Central memory CD8-positive, alpha-beta T cell (primary cell): ENCODE data around the gene HPCAL4.

ENCODE experiments used
- ATAC-seq: fragments of 150-1000 bp; cut with Tn5 transposase; replicated peaks from 2 replicates; pipeline ENCODE4 v1.10.0; 2022; ENCODE audit warnings: mild to moderate bottlenecking, moderate FRiP score, moderate number of reproducible peaks; ENCODE audit not compliant: poor library complexity, severe bottlenecking; ENCODE audit errors: extremely low read depth
- DNase-seq, 2 donors: peaks; one replicate each; pipeline ENCODE4 v3.0.0; 2021; ENCODE audit warnings: low spot score in 2 of 2
- H3K27ac Mint-ChIP-seq: one replicate; pipeline ENCODE4 v1.8.0; 2022; ENCODE audit warnings: low read depth, mild to moderate bottlenecking, moderate library complexity, mixed read lengths
- H3K27me3 Mint-ChIP-seq: one replicate; pipeline ENCODE4 v1.8.0; 2022; ENCODE audit warnings: mixed read lengths
- H3K36me3 Mint-ChIP-seq: one replicate; pipeline ENCODE4 v1.8.0; 2022; ENCODE audit warnings: mild to moderate bottlenecking, moderate library complexity, mixed read lengths; ENCODE audit not compliant: insufficient read depth
- H3K4me1 Mint-ChIP-seq: one replicate; pipeline ENCODE4 v1.8.0; 2022; ENCODE audit warnings: mixed read lengths
- H3K4me3 Mint-ChIP-seq: one replicate; pipeline ENCODE4 v1.8.0; 2022; ENCODE audit warnings: mild to moderate bottlenecking, moderate library complexity, mixed read lengths
- H3K9me3 Mint-ChIP-seq: one replicate; pipeline ENCODE4 v1.8.0; 2022; ENCODE audit warnings: mixed read lengths

Gene HPCAL4

GRCh38 chr1:39668894-39669293 lies 22.3 kb downstream of the HPCAL4 start:
- DNase-seq (no peak), ATAC-seq (no peak)
- no peaks in the 10 kb centered on the region for H3K4me1 Mint-ChIP-seq
- no peaks in the 10 kb centered on the region for H3K9me3 Mint-ChIP-seq
- peaks cover 46% of the 10 kb centered on the region for H3K27me3 Mint-ChIP-seq
- no peak overlapping the region for H3K4me3 Mint-ChIP-seq
- H3K27ac Mint-ChIP-seq, result no peak overlapping the region
- H3K36me3 Mint-ChIP-seq, result no peaks in the 10 kb centered on the region

- Mint-ChIP-seq H3K27me3 (peaks cover 38% of the 10 kb centered on the region), H3K27ac (no peak overlapping the region), H3K4me1 (no peaks in the 10 kb centered on the region), H3K9me3 (no peaks in the 10 kb centered on the region), H3K4me3 (no peak overlapping the region), H3K36me3 (no peaks in the 10 kb centered on the region)
- no peak for DNase-seq
- no peak for ATAC-seq
These were observed 23.1 kb downstream of the HPCAL4 start for GRCh38 chr1:39668111-39668510.

- no peak for DNase-seq
- H3K27ac Mint-ChIP-seq, result no peak overlapping the region
- H3K9me3 Mint-ChIP-seq, result no peaks in the 10 kb centered on the region
- H3K4me1 Mint-ChIP-seq, result no peaks in the 10 kb centered on the region
- no peak for ATAC-seq
- no peaks in the 10 kb centered on the region for H3K36me3 Mint-ChIP-seq
- no peak overlapping the region for H3K4me3 Mint-ChIP-seq
- peaks cover 30% of the 10 kb centered on the region for H3K27me3 Mint-ChIP-seq
These were observed 24.5 kb downstream of the HPCAL4 start for GRCh38 chr1:39666772-39667171.

GRCh38 chr1:39663559-39663958 lies 27.7 kb downstream of the HPCAL4 start:
- H3K27ac Mint-ChIP-seq, result no peak overlapping the region
- peaks cover 7% of the 10 kb centered on the region for H3K27me3 Mint-ChIP-seq
- no peaks in the 10 kb centered on the region for H3K4me1 Mint-ChIP-seq
- ATAC-seq, result no peak
- DNase-seq, result no peak
- no peaks in the 10 kb centered on the region for H3K36me3 Mint-ChIP-seq
- no peak overlapping the region for H3K4me3 Mint-ChIP-seq
- no peaks in the 10 kb centered on the region for H3K9me3 Mint-ChIP-seq

- Mint-ChIP-seq H3K4me3 (no peak overlapping the region), H3K27ac (no peak overlapping the region), H3K27me3 (peaks cover under 1% of the 10 kb centered on the region), H3K9me3 (no peaks in the 10 kb centered on the region), H3K4me1 (peaks cover 4% of the 10 kb centered on the region), H3K36me3 (no peaks in the 10 kb centered on the region)
- no peak for ATAC-seq
- no peak for DNase-seq
These were observed 28.4 kb downstream of the HPCAL4 start for GRCh38 chr1:39662861-39663260.

GRCh38 chr1:39659538-39659937 lies 31.7 kb downstream of the HPCAL4 start:
- no peak overlapping the region for H3K4me3 Mint-ChIP-seq
- no peak overlapping the region for H3K27ac Mint-ChIP-seq
- no peak for ATAC-seq
- no peaks in the 10 kb centered on the region for H3K9me3 Mint-ChIP-seq
- H3K36me3 Mint-ChIP-seq, result no peaks in the 10 kb centered on the region
- H3K4me1 Mint-ChIP-seq, result peaks cover 7% of the 10 kb centered on the region
- no peaks in the 10 kb centered on the region for H3K27me3 Mint-ChIP-seq
- DNase-seq, result no peak

GRCh38 chr1:39659110-39659509 lies 32.1 kb downstream of the HPCAL4 start:
- H3K27me3 Mint-ChIP-seq, result peaks cover 3% of the 10 kb centered on the region
- no peaks in the 10 kb centered on the region for H3K9me3 Mint-ChIP-seq
- no peak for ATAC-seq
- H3K4me3 Mint-ChIP-seq, result no peak overlapping the region
- H3K27ac Mint-ChIP-seq, result no peak overlapping the region
- H3K36me3 Mint-ChIP-seq, result no peaks in the 10 kb centered on the region
- no peak for DNase-seq
- peaks cover 7% of the 10 kb centered on the region for H3K4me1 Mint-ChIP-seq

GRCh38 chr1:39657923-39658485 lies 33.2 kb downstream of the HPCAL4 start:
- peak; percentile 72 for ATAC-seq
- Mint-ChIP-seq H3K27ac (no peak overlapping the region), H3K4me3 (no peak overlapping the region), H3K27me3 (peaks cover 8% of the 10 kb centered on the region), H3K36me3 (peaks cover 2% of the 10 kb centered on the region), H3K4me1 (peaks cover 7% of the 10 kb centered on the region), H3K9me3 (no peaks in the 10 kb centered on the region)
- peak; percentile 17 to 26 for DNase-seq

GRCh38 chr1:39657402-39657801 lies 33.8 kb downstream of the HPCAL4 start:
- DNase-seq (no peak), ATAC-seq (no peak)
- Mint-ChIP-seq H3K4me1 (peaks cover 7% of the 10 kb centered on the region), H3K9me3 (no peaks in the 10 kb centered on the region), H3K27me3 (peaks cover 8% of the 10 kb centered on the region), H3K27ac (no peak overlapping the region), H3K4me3 (no peak overlapping the region), H3K36me3 (peaks cover 2% of the 10 kb centered on the region)

- ATAC-seq (no peak), DNase-seq (no peak)
- no peaks in the 10 kb centered on the region for H3K9me3 Mint-ChIP-seq
- peaks cover 2% of the 10 kb centered on the region for H3K36me3 Mint-ChIP-seq
- peaks cover 8% of the 10 kb centered on the region for H3K27me3 Mint-ChIP-seq
- H3K4me1 Mint-ChIP-seq, result peaks cover 7% of the 10 kb centered on the region
- H3K27ac Mint-ChIP-seq, result no peak overlapping the region
- H3K4me3 Mint-ChIP-seq, result no peak overlapping the region
These were observed 34.8 kb downstream of the HPCAL4 start for GRCh38 chr1:39656391-39656790.

- ATAC-seq (no peak), DNase-seq (no peak)
- Mint-ChIP-seq H3K9me3 (no peaks in the 10 kb centered on the region), H3K36me3 (peaks cover 2% of the 10 kb centered on the region), H3K4me1 (peaks cover 7% of the 10 kb centered on the region), H3K4me3 (no peak overlapping the region), H3K27ac (no peak overlapping the region), H3K27me3 (peaks cover 8% of the 10 kb centered on the region)
These were observed 35.5 kb downstream of the HPCAL4 start for GRCh38 chr1:39655578-39656268.

GRCh38 chr1:39654291-39654690 lies 36.9 kb downstream of the HPCAL4 start:
- DNase-seq, result no peak
- Mint-ChIP-seq H3K27ac (no peak overlapping the region), H3K4me3 (no peak overlapping the region), H3K27me3 (peaks cover 8% of the 10 kb centered on the region), H3K4me1 (peaks cover 7% of the 10 kb centered on the region), H3K36me3 (peaks cover 2% of the 10 kb centered on the region), H3K9me3 (no peaks in the 10 kb centered on the region)
- ATAC-seq, result no peak

GRCh38 chr1:39653546-39654031 lies 37.6 kb downstream of the HPCAL4 start:
- H3K36me3 Mint-ChIP-seq, result peaks cover 2% of the 10 kb centered on the region
- peaks cover 8% of the 10 kb centered on the region for H3K27me3 Mint-ChIP-seq
- H3K4me3 Mint-ChIP-seq, result no peak overlapping the region
- H3K4me1 Mint-ChIP-seq, result peaks cover 7% of the 10 kb centered on the region
- H3K27ac Mint-ChIP-seq, result no peak overlapping the region
- ATAC-seq, result peak; percentile 64
- H3K9me3 Mint-ChIP-seq, result no peaks in the 10 kb centered on the region
- DNase-seq, result peak; percentile 47 to 57
